SH-SY5Y (cell line): ENCODE results near the gene PKD1L1.

Source experiments
- GATA2 ChIP-seq: IDR thresholded peaks from 2 replicates; pipeline ENCODE4 v1.6.1; 2011; ENCODE audit warnings: mild to moderate bottlenecking, low read depth, low read length
- GATA3 ChIP-seq: IDR thresholded peaks from 2 replicates; pipeline ENCODE4 v1.6.1; 2011; ENCODE audit warnings: low read depth, mild to moderate bottlenecking, low read length, moderate library complexity

PKD1L1 gene

DNA sequence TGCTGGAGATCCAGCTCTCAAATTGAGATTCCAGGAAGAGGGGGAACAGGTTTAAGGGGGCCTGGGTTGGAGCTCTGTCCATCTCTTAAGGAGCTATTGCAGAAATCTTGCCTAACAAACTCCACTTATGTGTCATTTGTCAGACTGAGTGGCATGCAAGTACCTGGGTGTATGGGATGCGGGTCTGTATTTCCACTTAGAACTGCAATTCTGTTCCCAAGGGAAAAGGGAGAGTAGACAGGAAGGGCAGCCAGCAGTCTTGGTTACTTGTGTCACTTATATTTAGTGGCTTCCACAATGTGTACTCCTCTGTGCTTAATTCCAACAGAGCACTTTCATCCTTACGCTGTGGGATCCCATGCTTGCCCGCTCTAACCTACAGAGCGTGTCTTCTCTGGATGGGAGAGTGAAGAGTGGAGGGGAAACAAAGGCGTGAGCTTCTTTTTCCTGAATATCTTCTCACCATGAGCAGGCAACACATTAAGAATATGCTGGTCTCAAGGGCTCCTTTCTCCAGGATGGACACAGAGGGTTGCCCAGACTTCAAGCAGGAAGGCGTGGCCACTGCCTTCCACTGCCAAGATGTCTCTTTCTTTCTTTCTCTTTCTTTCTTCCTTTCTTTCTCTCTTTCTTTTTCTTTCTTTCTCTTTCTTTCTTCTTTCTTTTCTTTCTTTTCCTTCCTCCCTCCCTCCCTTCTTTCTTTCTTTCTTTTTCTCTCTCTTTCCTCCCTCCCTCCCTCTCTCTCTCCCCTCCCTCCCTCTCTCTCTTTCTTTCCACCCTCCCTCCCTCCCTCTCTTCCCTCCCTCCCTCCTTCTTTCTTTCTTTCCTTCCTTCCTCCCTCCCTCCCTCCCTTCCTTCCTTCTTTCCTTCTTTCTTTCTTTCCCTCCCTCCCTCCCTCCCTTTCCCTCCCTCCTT, 212.6 kb downstream of the PKD1L1 start:
- TF ChIP-seq GATA2 (no peak), GATA3 (no peak)

DNA sequence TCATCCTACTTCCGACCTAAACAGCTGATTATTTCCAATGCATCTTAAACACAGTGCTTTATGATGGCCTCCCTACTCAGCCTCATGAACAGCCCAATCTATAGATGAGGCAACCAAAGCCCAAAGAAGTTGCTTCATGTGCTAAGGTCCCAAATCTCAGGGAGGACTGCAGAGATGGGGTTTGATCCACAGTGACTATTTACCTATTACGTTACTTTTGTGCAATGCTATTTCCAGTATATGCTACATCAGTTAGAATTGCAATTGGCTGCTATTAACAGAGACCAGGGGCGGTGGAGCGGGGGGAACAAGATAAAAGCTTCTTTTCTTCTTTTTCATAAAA, 213.3 kb downstream of the PKD1L1 start:
- no peak for TF ChIP-seq GATA3
- no peak for TF ChIP-seq GATA2

DNA sequence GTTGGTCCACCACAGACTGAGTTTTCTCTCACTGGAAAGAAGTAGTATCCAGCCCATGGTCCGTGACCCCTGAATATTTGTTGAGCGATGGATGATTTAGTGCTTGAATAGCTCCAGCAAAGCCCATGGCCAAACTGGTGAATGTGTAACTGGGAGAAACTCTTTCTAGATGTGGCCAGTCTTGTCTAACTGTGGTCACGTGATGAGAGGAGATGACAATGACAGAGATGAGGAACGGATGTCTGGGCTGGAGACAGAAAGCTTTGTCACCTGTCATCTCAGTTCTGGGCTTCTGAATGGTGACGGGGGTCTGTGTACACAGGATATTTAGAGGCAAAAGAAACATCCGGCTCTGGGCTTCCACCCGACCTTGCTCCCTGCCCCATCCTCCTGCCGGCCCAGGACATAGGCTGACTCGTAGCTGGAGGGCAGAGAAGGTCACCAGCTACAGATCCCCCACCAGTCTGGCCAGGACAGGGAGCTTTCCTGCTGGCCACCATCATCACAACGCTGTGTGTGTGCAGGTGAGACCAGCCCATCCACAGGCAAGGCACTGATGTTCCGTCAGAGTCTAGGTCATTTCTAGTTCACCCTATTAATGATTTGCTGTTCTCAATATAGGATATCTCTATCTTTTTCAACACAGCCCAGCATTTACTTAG, 213.8 kb downstream of the PKD1L1 start:
- TF ChIP-seq GATA3 (no peak), GATA2 (no peak)

DNA sequence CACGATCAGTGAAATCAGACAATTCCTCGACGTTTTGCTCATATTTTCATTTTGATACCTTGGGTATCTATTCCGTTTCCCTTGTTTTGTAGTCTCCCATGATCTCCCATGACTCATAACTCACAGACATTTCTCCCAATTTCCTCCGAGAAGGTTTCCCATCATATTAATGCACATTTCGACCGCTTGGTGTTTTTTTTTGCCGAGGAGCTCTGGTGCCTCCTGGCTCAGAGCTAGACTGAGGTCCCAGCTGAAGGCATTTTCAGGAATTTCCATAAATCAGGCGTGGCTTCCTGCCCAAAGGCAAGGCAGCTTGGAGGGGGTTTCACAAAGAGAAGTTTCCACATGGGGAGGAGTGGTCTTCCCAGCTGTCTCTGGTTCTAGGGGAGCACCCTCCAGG, 218.1 kb downstream of the PKD1L1 start:
- TF ChIP-seq GATA2 (no peak), GATA3 (no peak)

DNA sequence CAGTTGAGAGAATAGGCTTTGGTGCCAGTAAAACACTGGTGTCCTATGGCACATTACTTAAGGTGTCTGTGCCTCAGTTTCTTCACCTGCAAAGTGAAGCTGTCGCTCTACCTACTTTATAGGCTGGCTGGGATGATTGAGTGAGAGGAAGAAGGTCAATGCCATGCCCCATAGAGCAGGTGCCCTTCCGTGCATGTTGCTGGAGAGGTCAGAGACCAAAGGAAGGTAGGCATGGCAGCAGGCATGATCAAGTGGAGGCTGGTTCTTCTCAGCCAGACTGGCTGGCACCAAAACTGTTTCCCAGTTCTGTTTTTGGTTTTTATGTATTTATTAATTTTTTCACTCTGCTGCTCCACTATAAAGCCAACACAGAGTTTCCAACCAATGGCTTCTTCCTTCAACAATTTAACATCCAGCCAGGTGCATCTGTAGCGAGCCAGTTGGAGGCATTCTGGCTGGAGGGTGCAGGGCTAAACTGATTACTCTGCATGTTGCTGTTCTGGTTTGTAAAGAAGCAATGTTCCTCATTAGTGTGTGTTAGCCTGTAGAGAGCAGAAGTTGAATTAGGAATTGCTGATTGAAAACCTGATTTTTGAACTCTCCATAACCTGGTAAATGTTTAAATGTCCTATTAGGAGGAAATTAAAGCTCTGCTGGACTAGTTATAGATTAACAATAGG, 222.1 kb downstream of the PKD1L1 start:
- no peak; the same call in 1 of the 2 replicates for TF ChIP-seq GATA2
- TF ChIP-seq GATA3, result no peak

DNA sequence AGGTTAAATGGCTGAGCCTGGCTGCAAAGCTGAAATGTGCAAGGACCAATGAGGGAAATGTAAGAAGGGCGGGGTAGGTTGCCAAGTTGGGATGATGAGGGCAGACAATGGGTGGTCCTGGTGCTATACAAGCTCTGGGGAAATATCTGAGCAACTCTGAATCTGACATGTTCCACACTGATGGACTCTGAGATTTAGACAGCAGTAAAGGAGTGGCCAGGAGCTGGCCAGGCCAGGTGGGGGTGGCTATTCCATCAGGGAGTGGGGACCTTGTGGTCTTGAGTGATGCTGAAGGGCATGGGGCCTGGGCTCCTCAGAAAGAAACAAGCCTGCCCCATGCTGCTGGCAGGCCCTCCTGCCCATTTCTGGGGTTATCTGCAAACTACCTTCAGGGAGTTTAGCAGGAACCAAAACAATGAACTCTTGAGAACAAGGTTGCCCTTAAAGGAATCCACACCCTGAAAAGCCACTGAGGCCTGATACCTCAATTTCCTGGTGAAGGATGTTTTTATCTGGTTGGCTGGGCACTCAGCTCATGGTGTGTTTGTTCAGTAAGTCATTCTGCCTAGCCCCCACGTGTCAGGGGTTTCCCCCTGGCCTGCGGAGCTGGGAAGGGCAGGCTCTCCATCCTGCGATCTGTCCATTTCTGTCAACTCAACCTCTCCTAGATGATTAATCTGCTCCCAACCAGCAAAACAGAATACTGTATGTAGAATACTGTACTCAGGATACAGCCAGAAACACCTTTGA, 223.1 kb downstream of the PKD1L1 start:
- TF ChIP-seq GATA2 (no peak), GATA3 (no peak)
